Endothelial cell (in vitro differentiated cells): ENCODE results near the gene ROR2. TPM values are rescaled to one million over a fixed set of nuclear protein-coding genes. Genes with fewer than 3 reads are reported as not detected.

Experiments used
- DNase-seq: peaks from one replicate; pipeline ENCODE4 v3.0.0; 2021; ENCODE audit warnings: low spot score
- H3K27ac Mint-ChIP-seq: one replicate; pipeline ENCODE4 v1.8.0; 2021; ENCODE audit warnings: mixed read lengths, inconsistent platforms; ENCODE audit not compliant: unreplicated experiment
- H3K27me3 Mint-ChIP-seq: one replicate; pipeline ENCODE4 v1.8.0; 2021; ENCODE audit warnings: mild to moderate bottlenecking, moderate library complexity, mixed read lengths, inconsistent platforms; ENCODE audit not compliant: unreplicated experiment
- H3K36me3 Mint-ChIP-seq: one replicate; pipeline ENCODE4 v1.8.0; 2021; ENCODE audit warnings: mild to moderate bottlenecking, low read depth, mixed read lengths, inconsistent platforms; ENCODE audit not compliant: unreplicated experiment
- H3K4me1 Mint-ChIP-seq: one replicate; pipeline ENCODE4 v1.8.0; 2021; ENCODE audit warnings: mild to moderate bottlenecking, mixed read lengths, inconsistent platforms; ENCODE audit not compliant: unreplicated experiment
- H3K4me3 Mint-ChIP-seq: one replicate; pipeline ENCODE4 v1.8.0; 2021; ENCODE audit warnings: mild to moderate bottlenecking, mixed read lengths, inconsistent platforms; ENCODE audit not compliant: unreplicated experiment
- H3K9me3 Mint-ChIP-seq: one replicate; pipeline ENCODE4 v1.8.0; 2021; ENCODE audit warnings: mixed read lengths, inconsistent platforms; ENCODE audit not compliant: unreplicated experiment
- total RNA-seq: library from RNA; stranded (reverse); fragmentation: NEBNext Ultra II Directional; extraction: Animal tissue kit (Norgen Biotek cat#: 25700); gene quantifications from one replicate; pipeline ENCODE4 v1.2.1, GENCODE V29; 2021; ENCODE audit not compliant: unreplicated experiment
- TF ChIP-seq, protein P1 (sequence below): fragments of 200-600 bp; sonication (generic); IDR thresholded peaks from one replicate; pipeline ENCODE4 v1.5.0; 2021; ENCODE audit warnings: antibody characterized with exemption; ENCODE audit not compliant: unreplicated experiment

The ROR2 gene
- total RNA-seq, 1 donor from 2014 or later, result 3.5 TPM

DNA sequence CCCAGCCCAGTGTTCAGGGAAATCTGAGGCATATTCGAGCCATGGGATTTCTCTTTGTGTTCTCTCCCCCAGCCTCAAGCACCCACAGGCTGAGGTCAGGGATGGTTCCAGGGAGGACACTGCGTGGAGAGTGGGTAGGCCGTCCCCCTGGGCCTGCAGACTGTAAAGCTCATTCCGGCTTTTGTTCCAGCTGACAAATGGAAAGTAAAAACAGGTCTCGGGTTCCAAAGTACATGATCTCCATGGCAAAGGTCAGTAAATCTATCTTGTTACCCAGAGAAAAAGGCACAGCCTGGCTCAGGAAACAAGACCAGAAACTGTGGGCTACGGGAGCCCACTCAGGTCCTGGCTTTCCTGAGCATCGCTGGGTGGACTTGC is 116.2 kb downstream of the ROR2 start:
- no peak overlapping the region for H3K27ac Mint-ChIP-seq
- no peak overlapping the region for H3K4me3 Mint-ChIP-seq
- TF ChIP-seq, protein P1, sequence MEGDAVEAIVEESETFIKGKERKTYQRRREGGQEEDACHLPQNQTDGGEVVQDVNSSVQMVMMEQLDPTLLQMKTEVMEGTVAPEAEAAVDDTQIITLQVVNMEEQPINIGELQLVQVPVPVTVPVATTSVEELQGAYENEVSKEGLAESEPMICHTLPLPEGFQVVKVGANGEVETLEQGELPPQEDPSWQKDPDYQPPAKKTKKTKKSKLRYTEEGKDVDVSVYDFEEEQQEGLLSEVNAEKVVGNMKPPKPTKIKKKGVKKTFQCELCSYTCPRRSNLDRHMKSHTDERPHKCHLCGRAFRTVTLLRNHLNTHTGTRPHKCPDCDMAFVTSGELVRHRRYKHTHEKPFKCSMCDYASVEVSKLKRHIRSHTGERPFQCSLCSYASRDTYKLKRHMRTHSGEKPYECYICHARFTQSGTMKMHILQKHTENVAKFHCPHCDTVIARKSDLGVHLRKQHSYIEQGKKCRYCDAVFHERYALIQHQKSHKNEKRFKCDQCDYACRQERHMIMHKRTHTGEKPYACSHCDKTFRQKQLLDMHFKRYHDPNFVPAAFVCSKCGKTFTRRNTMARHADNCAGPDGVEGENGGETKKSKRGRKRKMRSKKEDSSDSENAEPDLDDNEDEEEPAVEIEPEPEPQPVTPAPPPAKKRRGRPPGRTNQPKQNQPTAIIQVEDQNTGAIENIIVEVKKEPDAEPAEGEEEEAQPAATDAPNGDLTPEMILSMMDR, result no peak
- H3K9me3 Mint-ChIP-seq, result no peaks in the 10 kb centered on the region
- no peaks in the 10 kb centered on the region for H3K4me1 Mint-ChIP-seq
- H3K27me3 Mint-ChIP-seq, result peaks cover 3% of the 10 kb centered on the region
- DNase-seq, result no peak
- no peaks in the 10 kb centered on the region for H3K36me3 Mint-ChIP-seq

- Mint-ChIP-seq H3K4me1 (no peaks in the 10 kb centered on the region), H3K36me3 (no peaks in the 10 kb centered on the region), H3K27me3 (peaks cover 3% of the 10 kb centered on the region), H3K4me3 (no peak overlapping the region), H3K27ac (no peak overlapping the region), H3K9me3 (no peaks in the 10 kb centered on the region)
- TF ChIP-seq, protein P1, result no peak
- no peak for DNase-seq
Measured at GRCh38 chr9:91833096-91833877, 116.7 kb downstream of the ROR2 start.

DNA sequence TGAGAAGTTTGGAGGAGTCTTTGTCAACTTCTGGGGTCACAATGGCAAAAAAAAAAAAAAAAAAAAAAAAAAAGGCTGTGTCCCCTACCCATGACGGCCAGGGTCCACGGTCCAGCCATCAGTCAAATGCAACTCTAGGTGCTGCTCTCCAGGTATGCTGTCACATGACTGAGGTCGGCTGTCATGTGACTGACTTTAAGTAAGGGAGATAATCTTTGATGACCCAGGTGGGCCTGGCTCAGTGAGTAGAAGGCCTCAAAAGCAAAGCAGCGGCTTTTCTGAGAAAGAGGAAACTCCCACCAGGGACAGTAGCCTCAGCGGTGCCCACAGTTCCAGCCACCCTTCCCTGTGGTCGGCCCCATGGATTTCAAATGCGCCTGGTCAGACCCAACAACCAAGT is 117.7 kb downstream of the ROR2 start:
- DNase-seq, result no peak
- peaks cover 3% of the 10 kb centered on the region for H3K27me3 Mint-ChIP-seq

DNA sequence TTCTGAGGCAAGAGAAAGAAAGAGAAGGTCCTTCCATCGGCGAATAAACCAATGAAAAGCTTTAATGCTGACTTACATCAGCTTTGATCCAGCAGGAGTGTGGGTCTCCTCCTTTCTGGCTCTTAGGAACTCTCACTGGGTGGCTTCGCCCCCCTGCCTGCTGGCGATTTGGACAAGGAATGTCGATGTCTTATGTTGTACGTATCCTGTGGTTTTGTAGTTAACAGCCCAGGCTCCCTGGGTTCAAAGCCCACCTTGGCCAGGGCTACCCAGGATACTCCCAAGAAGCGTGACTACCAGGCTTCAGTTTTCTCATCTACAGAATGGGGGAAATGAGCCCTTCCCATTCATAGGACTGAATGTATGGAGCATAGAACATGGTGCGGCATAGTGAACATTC is 124.2 kb downstream of the ROR2 start:
- Mint-ChIP-seq H3K4me3 (no peak overlapping the region), H3K27me3 (no peaks in the 10 kb centered on the region), H3K4me1 (no peaks in the 10 kb centered on the region), H3K27ac (no peak overlapping the region), H3K9me3 (no peaks in the 10 kb centered on the region), H3K36me3 (no peaks in the 10 kb centered on the region)
- DNase-seq, result no peak
- TF ChIP-seq, protein P1, result no peak

More for the DNA sequence above, 117.7 kb downstream of the ROR2 start:
- no peaks in the 10 kb centered on the region for H3K9me3 Mint-ChIP-seq
- H3K27ac Mint-ChIP-seq, result no peak overlapping the region
- H3K4me1 Mint-ChIP-seq, result no peaks in the 10 kb centered on the region
- no peak overlapping the region for H3K4me3 Mint-ChIP-seq
- TF ChIP-seq, protein P1, result no peak
- no peaks in the 10 kb centered on the region for H3K36me3 Mint-ChIP-seq

DNA sequence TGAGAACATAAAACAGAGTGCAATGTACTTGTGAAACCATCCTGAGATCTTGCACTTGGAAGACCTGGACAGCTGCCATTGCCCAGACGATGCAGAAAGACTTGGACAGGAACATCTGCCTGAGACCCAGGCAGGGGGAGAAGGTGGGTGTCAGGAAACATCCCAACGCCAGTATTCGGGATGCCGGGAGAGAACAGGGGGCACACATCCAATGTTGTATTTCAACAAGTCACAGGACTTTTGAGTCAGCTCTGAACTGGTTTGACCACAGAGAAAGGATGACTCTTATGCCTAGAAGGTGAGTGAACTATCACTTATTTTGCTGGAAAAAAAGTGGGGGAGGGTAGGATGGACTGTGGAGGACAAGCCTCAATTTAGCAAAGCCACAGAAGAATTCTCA is 124.6 kb downstream of the ROR2 start:
- H3K4me1 Mint-ChIP-seq, result no peaks in the 10 kb centered on the region
- TF ChIP-seq, protein P1, result no peak
- H3K9me3 Mint-ChIP-seq, result no peaks in the 10 kb centered on the region
- DNase-seq, result no peak
- H3K4me3 Mint-ChIP-seq, result no peak overlapping the region
- H3K36me3 Mint-ChIP-seq, result no peaks in the 10 kb centered on the region
- no peaks in the 10 kb centered on the region for H3K27me3 Mint-ChIP-seq
- H3K27ac Mint-ChIP-seq, result no peak overlapping the region
